Measurements from ENCODE around the gene TAOK2. TPM values are rescaled to one million over a fixed set of nuclear protein-coding genes. Genes with fewer than 3 reads are reported as not detected.

The TAOK2 gene
- total RNA-seq, 1 donor from 2014 or later = 31.9 TPM

DNA sequence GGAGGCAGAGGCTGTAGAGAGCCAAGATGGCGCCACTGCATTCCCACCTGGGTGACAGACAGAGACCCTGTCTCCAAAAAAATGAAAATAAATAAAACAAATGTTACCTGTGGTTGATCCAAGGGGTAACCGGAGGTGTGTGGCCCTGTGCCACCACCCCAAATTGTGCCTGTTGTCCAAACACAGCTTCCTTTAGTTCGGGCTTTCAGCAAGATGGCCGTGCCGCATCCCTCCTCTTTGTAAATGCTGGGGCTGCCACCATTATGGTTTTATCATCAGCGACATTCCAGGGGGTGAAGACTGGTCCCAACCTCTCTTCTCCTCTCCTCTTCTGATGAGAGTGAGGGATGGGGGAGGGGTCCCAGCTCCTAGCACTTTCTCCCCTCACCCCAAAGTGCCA, 49.2 kb downstream of the TAOK2 start, which contains the start of gene C16orf92:
TSS of gene C16orf92 (plus strand) at position 312 of the 400 bp plus-strand sequence. CDS start 143 bp downstream, outside the sequence.
- TF ChIP-seq, protein P1, sequence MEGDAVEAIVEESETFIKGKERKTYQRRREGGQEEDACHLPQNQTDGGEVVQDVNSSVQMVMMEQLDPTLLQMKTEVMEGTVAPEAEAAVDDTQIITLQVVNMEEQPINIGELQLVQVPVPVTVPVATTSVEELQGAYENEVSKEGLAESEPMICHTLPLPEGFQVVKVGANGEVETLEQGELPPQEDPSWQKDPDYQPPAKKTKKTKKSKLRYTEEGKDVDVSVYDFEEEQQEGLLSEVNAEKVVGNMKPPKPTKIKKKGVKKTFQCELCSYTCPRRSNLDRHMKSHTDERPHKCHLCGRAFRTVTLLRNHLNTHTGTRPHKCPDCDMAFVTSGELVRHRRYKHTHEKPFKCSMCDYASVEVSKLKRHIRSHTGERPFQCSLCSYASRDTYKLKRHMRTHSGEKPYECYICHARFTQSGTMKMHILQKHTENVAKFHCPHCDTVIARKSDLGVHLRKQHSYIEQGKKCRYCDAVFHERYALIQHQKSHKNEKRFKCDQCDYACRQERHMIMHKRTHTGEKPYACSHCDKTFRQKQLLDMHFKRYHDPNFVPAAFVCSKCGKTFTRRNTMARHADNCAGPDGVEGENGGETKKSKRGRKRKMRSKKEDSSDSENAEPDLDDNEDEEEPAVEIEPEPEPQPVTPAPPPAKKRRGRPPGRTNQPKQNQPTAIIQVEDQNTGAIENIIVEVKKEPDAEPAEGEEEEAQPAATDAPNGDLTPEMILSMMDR (conservative IDR thresholded peaks at IDR 0.05; ENCODE audit: low read depth, low read length) = no peak
- H3K4me3 ChIP-seq (ENCODE audit: low read depth, low read length) = no peak within 1 kb of the TSS
- no peak for DNase-seq (ENCODE audit: low read depth)

DNA sequence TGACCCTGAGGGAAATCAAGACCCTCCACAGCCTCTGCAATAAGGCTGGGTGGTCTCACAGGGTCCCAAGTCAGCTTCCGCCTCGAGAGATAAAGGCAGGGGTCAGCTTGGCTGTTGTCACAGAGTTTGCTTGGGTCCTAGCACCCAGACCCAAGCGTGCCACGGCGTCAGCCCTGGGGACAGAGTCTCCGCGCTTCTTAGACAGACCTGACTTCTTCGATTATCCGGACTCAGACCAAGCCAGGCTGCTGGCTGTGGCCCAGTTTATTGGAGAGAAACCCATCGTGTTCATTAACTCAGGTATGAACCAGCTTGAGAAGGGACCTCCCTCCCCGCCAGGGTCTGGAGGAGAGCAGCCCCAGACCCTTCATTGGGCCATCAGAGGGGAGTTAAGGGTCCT, 49.9 kb downstream of the TAOK2 start:
- H3K4me3 ChIP-seq (ENCODE audit: low read depth, low read length) = no peak overlapping the region
- no peak for DNase-seq (ENCODE audit: low read depth)
- TF ChIP-seq, protein P1 (conservative IDR thresholded peaks at IDR 0.05; ENCODE audit: low read depth, low read length) = no peak

DNA sequence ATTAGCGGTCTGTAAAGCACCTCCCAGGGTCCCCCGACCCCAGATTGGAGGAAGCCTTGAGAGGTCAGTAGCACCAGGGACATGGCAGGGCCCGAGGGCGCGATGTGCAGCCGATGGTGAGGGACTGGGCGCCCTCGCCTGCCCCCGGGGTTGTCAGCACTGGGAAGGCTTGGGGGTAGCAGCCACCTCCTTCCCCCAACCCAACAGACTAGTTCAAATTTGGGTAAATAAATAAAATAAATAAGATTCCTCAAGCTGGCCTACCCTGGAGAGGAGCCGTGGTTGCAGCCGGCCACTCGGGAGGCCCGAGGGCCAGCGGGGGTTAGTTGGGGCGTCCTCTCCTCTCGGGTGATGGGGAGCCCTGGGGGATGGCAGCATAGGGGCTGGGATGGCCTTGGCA, 50.8 kb downstream of the TAOK2 start:
- no peak overlapping the region for H3K4me3 ChIP-seq (ENCODE audit: low read depth, low read length)
- TF ChIP-seq, protein P1 (conservative IDR thresholded peaks at IDR 0.05; ENCODE audit: low read depth, low read length) = no peak
- DNase-seq (ENCODE audit: low read depth) = no peak

DNA sequence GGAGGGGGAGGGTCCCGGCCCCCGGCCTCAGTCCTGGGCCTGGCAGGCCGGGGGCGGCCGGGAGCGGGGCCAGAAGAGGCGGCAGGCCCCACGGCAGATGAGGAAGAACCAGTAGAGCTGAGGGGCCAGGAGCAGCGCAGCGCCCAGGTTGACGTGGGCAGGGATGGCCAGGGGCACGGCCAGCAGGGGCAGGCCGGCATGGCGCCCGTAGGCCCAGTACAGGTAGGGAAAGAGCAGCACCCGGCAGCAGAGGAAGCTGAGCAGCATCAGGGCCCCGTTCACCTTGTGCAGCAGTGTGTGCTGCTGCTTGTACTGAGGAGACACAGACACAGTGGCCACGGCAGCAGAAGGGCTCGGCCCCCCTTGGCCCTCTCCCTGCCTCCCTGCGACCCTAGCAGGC, 51.5 kb downstream of the TAOK2 start:
- TF ChIP-seq, protein P1 (conservative IDR thresholded peaks at IDR 0.05; ENCODE audit: low read depth, low read length) = no peak
- DNase-seq (ENCODE audit: low read depth) = no peak
- no peak overlapping the region for H3K4me3 ChIP-seq (ENCODE audit: low read depth, low read length)

DNA sequence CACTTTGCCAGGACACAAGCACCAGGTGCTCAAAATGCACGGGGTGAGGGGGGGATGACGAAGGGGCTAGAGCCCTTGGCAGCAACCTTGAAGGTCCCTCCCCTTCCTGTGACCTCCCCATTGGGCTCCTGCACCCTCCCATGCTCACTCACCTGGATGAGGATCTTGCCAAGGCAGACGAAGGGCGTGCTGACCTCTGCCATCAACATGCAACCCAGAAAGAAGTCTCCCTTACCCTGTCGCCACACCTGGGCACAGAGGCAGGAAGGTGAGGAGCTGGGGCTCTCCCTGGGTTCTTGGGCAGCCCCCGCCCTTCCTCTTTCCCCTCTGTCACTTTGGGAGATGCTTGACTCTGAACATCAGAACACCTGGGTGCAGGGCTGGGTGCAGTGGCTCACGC, 51.9 kb downstream of the TAOK2 start:
- TF ChIP-seq, protein P1 (conservative IDR thresholded peaks at IDR 0.05; ENCODE audit: low read depth, low read length) = no peak
- no peak for DNase-seq (ENCODE audit: low read depth)
- no peak overlapping the region for H3K4me3 ChIP-seq (ENCODE audit: low read depth, low read length)

DNA sequence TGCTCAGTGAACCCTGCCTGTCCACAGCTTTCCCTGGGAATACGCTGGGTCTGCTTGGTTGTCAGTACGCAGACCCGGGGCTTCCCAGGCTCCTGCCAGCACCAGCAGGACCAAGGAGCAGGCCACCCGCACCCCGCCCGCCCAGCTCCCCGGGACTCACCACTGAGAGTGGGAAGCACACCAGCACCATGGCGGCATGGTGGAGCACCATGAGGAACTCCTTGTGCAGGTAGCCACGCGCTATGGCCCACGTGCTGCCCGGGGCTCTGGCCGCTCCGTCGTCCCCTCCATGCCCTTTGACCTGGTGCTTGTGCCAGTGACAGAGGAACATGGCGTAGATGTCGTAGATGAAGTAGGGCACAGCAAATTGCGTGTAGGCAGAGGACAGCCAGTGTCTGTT, 52.8 kb downstream of the TAOK2 start:
- TF ChIP-seq, protein P1 (conservative IDR thresholded peaks at IDR 0.05; ENCODE audit: low read depth, low read length) = no peak
- no peak for DNase-seq (ENCODE audit: low read depth)
- no peak overlapping the region for H3K4me3 ChIP-seq (ENCODE audit: low read depth, low read length)

DNA sequence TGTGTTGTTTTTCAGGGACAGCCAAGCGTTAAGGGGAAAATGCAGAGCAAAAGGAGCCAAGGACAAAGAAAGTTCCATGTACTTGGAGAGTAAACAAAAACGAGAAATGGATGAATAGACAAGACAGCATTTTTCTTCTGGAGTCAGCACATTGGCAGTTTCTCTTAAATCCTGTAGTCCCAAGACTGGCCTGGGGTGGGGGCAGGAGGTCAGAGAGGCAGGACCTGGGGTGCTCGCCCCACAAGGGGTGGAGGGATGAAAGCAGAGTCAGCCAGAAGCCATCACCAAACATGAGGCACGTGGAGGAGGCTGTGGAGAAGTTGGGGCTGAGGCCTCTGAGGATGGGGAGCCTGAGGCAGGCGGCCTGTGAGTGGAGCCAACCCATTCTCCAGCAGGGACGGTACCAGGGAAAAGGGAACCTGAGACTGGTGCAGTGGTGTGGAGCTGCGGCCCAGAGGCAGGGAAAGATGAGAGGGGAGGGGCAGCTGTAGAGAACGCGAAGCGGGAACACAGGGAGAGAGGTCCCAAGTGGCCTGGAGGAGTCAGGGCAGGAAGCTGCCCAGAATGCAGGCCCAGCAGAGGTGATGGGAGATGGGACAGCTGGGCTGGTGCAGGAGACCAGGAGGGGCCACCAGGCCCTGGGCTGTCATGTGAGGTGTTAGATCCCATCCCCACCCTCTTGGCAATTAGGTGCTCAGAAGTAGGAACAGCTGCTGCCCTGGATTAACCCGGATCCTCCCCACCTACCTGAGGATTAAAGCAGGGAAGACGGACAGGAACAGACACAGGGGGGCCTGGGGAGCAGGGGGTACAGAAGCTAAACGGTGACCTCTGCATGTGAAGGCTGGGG, 54.1 kb downstream of the TAOK2 start:
- H3K4me3 ChIP-seq (ENCODE audit: low read depth, low read length) = no peak overlapping the region
- no peak for DNase-seq (ENCODE audit: low read depth)
- TF ChIP-seq, protein P1 (conservative IDR thresholded peaks at IDR 0.05; ENCODE audit: low read depth, low read length) = no peak
